HepG2 (cell line): ENCODE data around the gene NAIF1. TPM values are rescaled to one million over a fixed set of nuclear protein-coding genes. Genes with fewer than 3 reads are reported as not detected.

ENCODE experiments used
- CENPX ChIP-seq: sonication (generic); formaldehyde crosslinking; IDR thresholded peaks from 2 replicates; pipeline ENCODE4 v1.9.0; 2021; ENCODE audit warnings: mild to moderate bottlenecking, missing genetic modification reagents, moderate library complexity
- DNMT3B ChIP-seq: conservative IDR thresholded peaks from 2 replicates; pipeline ENCODE4 v1.6.1; 2016; ENCODE audit warnings: missing biosample characterization, control low read depth
- FOXK1 ChIP-seq: sonication (generic); formaldehyde crosslinking; IDR thresholded peaks from 2 replicates; pipeline ENCODE4 v1.4.0; 2020; ENCODE audit warnings: low read depth, missing genetic modification reagents, borderline replicate concordance
- KAT7 ChIP-seq: IDR thresholded peaks from 2 replicates; pipeline ENCODE4 v1.6.1; 2018; ENCODE audit warnings: borderline replicate concordance, missing compliant biosample characterization
- LCORL ChIP-seq, 2 experiments: fragments of 450-650 bp in 1 of 2; sonication (generic) in 1 of 2; formaldehyde crosslinking in 1 of 2; IDR thresholded peaks; 2 replicates each; pipeline versions ENCODE4 v1.5.0 to v1.6.1; 2017 to 2020; ENCODE audit warnings: antibody characterized with exemption in 1 of 2, missing genetic modification reagents in 1 of 2
- PHF8 ChIP-seq: sonication (generic); formaldehyde crosslinking; IDR thresholded peaks from 2 replicates; pipeline ENCODE4 v1.5.0; 2020; ENCODE audit warnings: missing genetic modification reagents
- RFXAP ChIP-seq: sonication (generic); formaldehyde crosslinking; IDR thresholded peaks from 2 replicates; pipeline ENCODE4 v1.4.0; 2020; ENCODE audit warnings: missing genetic modification reagents, borderline replicate concordance
- SCMH1 ChIP-seq: sonication (generic); formaldehyde crosslinking; IDR thresholded peaks from 2 replicates; pipeline ENCODE4 v1.9.0; 2021; ENCODE audit warnings: missing genetic modification reagents, mild to moderate bottlenecking, borderline replicate concordance
- TCF7 ChIP-seq: sonication (generic); IDR thresholded peaks from 2 replicates; pipeline ENCODE4 v1.6.1; 2016; ENCODE audit warnings: antibody characterized with exemption, low read depth
- ZNF720 ChIP-seq: sonication (generic); formaldehyde crosslinking; IDR thresholded peaks from 2 replicates; pipeline ENCODE4 v1.4.0; 2020; ENCODE audit warnings: missing genetic modification reagents
- ZNF816 ChIP-seq: sonication (generic); formaldehyde crosslinking; IDR thresholded peaks from 2 replicates; pipeline ENCODE4 v1.8.0; 2022; ENCODE audit warnings: missing genetic modification reagents, mild to moderate bottlenecking, borderline replicate concordance
- polyA plus RNA-seq, 8 experiments: library from polyadenylated mRNA; depleted of rRNA in 3 of 8; stranded (reverse) in 7 of 8; unstranded in 1 of 8; fragments of >200 nt; fragmentation: Illumina TruSeq in 4 of 8; extraction: Trizol in 4 of 8; gene quantifications; 2 replicates each; pipeline versions ENCODE4 v1.2.1 to v1.2.3, GENCODE V29; 2011 to 2016; ENCODE audit warnings: low read depth in 4 of 8, missing spikeins in 1 of 8, mixed read lengths in 1 of 8; ENCODE audit not compliant: insufficient read depth in 1 of 8
- total RNA-seq, 5 experiments: library from RNA; depleted of rRNA; stranded (reverse); fragments of >200 nt; fragmentation: Illumina TruSeq; extraction: Trizol; gene quantifications; 2 replicates each; pipeline ENCODE4 v1.2.3, GENCODE V29; 2016; ENCODE audit warnings: low read depth in 1 of 5
- TF ChIP-seq, protein P1 (sequence below): sonication (generic); formaldehyde crosslinking; IDR thresholded peaks from 2 replicates; pipeline ENCODE4 v1.4.0; 2020; ENCODE audit warnings: missing genetic modification reagents
- TF ChIP-seq, protein P2 (sequence below): sonication (generic); formaldehyde crosslinking; IDR thresholded peaks from 2 replicates; pipeline ENCODE4 v1.5.0; 2020; ENCODE audit warnings: mild to moderate bottlenecking, missing genetic modification reagents, borderline replicate concordance
- TF ChIP-seq, protein P3 (sequence below): sonication (generic); formaldehyde crosslinking; IDR thresholded peaks from 2 replicates; pipeline ENCODE4 v1.8.1; 2023; ENCODE audit warnings: missing genetic modification reagents, inconsistent platforms, borderline replicate concordance
- TF ChIP-seq, protein P4 (sequence below): sonication (generic); formaldehyde crosslinking; IDR thresholded peaks from 2 replicates; pipeline ENCODE4 v1.9.0; 2022; ENCODE audit warnings: low read depth, missing genetic modification reagents
- TF ChIP-seq, protein P5 (sequence below): sonication (generic); formaldehyde crosslinking; IDR thresholded peaks from 2 replicates; pipeline ENCODE4 v1.8.0; 2023; ENCODE audit warnings: mild to moderate bottlenecking, missing genetic modification reagents
- TF ChIP-seq, protein P6 (sequence below): sonication (generic); formaldehyde crosslinking; IDR thresholded peaks from 2 replicates; pipeline ENCODE4 v1.5.0; 2020; ENCODE audit warnings: mild to moderate bottlenecking, missing genetic modification reagents

Gene NAIF1
- total and polyA plus RNA-seq, 2 of the 13 experiments (the other 11 are each of a cell fraction or from before 2014, with no cell fraction given) = 6.0 to 6.9 TPM

DNA sequence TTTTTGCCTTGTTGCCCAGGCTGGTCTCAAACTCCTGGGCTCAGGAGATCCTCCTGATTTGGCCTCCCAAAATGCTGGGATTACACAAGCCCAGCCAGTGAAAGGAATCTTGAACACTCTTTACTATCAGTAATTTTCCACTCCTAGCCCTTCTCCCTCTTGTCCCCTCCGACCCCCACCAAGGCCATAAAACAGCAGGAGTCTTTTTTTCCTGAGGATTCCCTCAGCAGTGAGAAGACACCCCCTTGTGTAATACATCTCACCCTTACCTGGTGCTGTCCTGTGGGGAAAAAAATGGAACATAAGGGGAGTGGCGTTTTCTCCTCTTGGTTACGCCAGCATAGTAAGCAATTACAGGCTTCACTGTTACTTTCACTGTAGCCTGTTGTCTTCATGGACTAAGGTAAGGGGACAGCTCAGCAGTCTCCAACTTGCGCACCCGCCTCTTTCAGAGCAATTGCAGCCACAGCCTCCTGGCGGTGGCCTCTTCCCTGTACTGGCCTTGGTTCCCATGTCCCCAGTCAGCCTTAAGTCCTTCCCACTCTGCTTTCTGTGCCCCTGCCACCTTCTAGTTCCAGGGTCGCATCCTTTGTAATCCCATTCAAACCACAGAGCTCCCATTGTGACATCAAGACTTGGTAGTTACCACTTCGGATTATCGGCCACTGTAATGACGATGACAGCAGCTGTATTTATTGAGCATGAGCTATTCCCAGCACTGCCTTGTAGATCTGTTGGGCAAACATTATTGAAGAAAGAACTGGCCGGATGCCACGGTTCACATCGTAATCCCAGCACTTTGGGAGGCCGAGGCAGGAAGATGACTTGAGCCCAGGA is 10.0 kb downstream of the NAIF1 start (continued):
- TF ChIP-seq, protein P1, sequence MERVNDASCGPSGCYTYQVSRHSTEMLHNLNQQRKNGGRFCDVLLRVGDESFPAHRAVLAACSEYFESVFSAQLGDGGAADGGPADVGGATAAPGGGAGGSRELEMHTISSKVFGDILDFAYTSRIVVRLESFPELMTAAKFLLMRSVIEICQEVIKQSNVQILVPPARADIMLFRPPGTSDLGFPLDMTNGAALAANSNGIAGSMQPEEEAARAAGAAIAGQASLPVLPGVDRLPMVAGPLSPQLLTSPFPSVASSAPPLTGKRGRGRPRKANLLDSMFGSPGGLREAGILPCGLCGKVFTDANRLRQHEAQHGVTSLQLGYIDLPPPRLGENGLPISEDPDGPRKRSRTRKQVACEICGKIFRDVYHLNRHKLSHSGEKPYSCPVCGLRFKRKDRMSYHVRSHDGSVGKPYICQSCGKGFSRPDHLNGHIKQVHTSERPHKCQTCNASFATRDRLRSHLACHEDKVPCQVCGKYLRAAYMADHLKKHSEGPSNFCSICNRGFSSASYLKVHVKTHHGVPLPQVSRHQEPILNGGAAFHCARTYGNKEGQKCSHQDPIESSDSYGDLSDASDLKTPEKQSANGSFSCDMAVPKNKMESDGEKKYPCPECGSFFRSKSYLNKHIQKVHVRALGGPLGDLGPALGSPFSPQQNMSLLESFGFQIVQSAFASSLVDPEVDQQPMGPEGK (CRISPR knock-in tag) = no peak
- TF ChIP-seq, protein P2, sequence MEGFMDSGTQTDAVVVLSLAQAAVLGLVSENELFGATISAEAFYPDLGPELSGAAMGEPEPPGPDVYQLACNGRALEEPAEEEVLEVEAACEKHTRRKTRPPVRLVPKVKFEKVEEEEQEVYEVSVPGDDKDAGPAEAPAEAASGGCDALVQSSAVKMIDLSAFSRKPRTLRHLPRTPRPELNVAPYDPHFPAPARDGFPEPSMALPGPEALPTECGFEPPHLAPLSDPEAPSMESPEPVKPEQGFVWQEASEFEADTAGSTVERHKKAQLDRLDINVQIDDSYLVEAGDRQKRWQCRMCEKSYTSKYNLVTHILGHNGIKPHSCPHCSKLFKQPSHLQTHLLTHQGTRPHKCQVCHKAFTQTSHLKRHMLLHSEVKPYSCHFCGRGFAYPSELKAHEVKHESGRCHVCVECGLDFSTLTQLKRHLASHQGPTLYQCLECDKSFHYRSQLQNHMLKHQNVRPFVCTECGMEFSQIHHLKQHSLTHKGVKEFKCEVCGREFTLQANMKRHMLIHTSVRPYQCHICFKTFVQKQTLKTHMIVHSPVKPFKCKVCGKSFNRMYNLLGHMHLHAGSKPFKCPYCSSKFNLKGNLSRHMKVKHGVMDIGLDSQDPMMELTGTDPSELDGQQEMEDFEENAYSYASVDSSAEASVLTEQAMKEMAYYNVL (CRISPR knock-in tag) = peak; percentile 63; the same call in 1 of the 2 replicates
- TF ChIP-seq TCF7 (no peak), ZNF816 (CRISPR knock-in tag) (no peak), FOXK1 (no peak), RFXAP (0 out of 2 replicates have a peak, but pooled peaks have one; percentile 9), LCORL (IDR thresholded peaks at IDR 0.05) (no peak), LCORL (CRISPR knock-in tag; IDR thresholded peaks at IDR 0.05) (peak; percentile 41; the same call in 1 of the 2 replicates), SCMH1 (no peak), KAT7 (CRISPR knock-in tag) (no peak), CENPX (CRISPR knock-in tag) (no peak), ZNF720 (CRISPR knock-in tag) (no peak), PHF8 (CRISPR knock-in tag) (peak; percentile 8; the same call in 1 of the 2 replicates), DNMT3B (no peak)
- TF ChIP-seq, protein P3, sequence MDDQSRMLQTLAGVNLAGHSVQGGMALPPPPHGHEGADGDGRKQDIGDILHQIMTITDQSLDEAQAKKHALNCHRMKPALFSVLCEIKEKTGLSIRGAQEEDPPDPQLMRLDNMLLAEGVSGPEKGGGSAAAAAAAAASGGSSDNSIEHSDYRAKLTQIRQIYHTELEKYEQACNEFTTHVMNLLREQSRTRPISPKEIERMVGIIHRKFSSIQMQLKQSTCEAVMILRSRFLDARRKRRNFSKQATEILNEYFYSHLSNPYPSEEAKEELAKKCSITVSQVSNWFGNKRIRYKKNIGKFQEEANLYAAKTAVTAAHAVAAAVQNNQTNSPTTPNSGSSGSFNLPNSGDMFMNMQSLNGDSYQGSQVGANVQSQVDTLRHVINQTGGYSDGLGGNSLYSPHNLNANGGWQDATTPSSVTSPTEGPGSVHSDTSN (CRISPR knock-in tag) = no peak
- TF ChIP-seq, protein P4, sequence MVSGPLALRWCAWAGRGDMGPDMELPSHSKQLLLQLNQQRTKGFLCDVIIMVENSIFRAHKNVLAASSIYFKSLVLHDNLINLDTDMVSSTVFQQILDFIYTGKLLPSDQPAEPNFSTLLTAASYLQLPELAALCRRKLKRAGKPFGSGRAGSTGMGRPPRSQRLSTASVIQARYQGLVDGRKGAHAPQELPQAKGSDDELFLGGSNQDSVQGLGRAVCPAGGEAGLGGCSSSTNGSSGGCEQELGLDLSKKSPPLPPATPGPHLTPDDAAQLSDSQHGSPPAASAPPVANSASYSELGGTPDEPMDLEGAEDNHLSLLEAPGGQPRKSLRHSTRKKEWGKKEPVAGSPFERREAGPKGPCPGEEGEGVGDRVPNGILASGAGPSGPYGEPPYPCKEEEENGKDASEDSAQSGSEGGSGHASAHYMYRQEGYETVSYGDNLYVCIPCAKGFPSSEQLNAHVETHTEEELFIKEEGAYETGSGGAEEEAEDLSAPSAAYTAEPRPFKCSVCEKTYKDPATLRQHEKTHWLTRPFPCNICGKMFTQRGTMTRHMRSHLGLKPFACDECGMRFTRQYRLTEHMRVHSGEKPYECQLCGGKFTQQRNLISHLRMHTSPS (CRISPR knock-in tag) = no peak
- TF ChIP-seq, protein P5, sequence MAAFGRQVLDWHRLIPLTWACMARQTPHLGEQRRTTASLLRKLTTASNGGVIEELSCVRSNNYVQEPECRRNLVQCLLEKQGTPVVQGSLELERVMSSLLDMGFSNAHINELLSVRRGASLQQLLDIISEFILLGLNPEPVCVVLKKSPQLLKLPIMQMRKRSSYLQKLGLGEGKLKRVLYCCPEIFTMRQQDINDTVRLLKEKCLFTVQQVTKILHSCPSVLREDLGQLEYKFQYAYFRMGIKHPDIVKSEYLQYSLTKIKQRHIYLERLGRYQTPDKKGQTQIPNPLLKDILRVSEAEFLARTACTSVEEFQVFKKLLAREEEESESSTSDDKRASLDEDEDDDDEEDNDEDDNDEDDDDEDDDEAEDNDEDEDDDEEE (CRISPR knock-in tag) = no peak
- TF ChIP-seq, protein P6, sequence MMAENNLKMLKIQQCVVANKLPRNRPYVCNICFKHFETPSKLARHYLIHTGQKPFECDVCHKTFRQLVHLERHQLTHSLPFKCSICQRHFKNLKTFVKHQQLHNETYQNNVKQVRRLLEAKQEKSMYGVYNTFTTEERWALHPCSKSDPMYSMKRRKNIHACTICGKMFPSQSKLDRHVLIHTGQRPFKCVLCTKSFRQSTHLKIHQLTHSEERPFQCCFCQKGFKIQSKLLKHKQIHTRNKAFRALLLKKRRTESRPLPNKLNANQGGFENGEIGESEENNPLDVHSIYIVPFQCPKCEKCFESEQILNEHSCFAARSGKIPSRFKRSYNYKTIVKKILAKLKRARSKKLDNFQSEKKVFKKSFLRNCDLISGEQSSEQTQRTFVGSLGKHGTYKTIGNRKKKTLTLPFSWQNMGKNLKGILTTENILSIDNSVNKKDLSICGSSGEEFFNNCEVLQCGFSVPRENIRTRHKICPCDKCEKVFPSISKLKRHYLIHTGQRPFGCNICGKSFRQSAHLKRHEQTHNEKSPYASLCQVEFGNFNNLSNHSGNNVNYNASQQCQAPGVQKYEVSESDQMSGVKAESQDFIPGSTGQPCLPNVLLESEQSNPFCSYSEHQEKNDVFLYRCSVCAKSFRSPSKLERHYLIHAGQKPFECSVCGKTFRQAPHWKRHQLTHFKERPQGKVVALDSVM (CRISPR knock-in tag) = peak; percentile 43
